ENCODE measurements around the gene PIR. TPM values are rescaled to one million over a fixed set of nuclear protein-coding genes. Genes with fewer than 3 reads are reported as not detected.
A peak's percentile ranks its signal among the peaks of the same experiment; 100 is the strongest.

Gene PIR
- total RNA-seq, 1 experiment from 2014 or later, result 29.7 TPM

- H3K23ac ChIP-seq (ENCODE audit: insufficient read length, low read depth, low read length), result no peak overlapping the region
- Mint-ChIP-seq H3K4me1 (peaks cover 18 to 39% of the 10 kb centered on the region in 2 experiments), H3K4me3 (no peak overlapping the region), H3K9me3 (no peaks in the 10 kb centered on the region), H3K36me3 (ENCODE audit: insufficient read depth in 1 of 3, low read depth in 3 of 3) (no peaks in the 10 kb centered on the region; a peak in 2 of 7 replicates), H3K27me3 (ENCODE audit: low read depth) (no peaks in the 10 kb centered on the region), H3K27ac (0 out of 7 replicates have a peak overlapping the region, but pooled peaks of 1 of the 3 experiments have one; percentile 53)
- H3K79me1 ChIP-seq (ENCODE audit: insufficient read depth, low read depth, low read length, poor library complexity, severe bottlenecking), result no peaks in the 10 kb centered on the region
- H3K4me2 ChIP-seq (ENCODE audit: insufficient read depth, insufficient read length, low read length), result no peak overlapping the region
- H2BK15ac ChIP-seq (ENCODE audit: low read depth, low read length), result no peak overlapping the region
- no peak overlapping the region for H2AK5ac ChIP-seq (ENCODE audit: insufficient read length, low read length)
- no peak overlapping the region for H2AFZ ChIP-seq (ENCODE audit: low read length)
- H3K27me3 ChIP-seq (ENCODE audit: insufficient read depth, low read length), result no peaks in the 10 kb centered on the region
- no peak overlapping the region for H3K27ac ChIP-seq (ENCODE audit: insufficient read length, low read depth, low read length)
- H2BK120ac ChIP-seq (ENCODE audit: low read depth, low read length, poor library complexity, severe bottlenecking), result no peak overlapping the region
- no peaks in the 10 kb centered on the region for H4K20me1 ChIP-seq (ENCODE audit: control insufficient read depth, insufficient read depth, insufficient read length)
- H3K79me2 ChIP-seq (ENCODE audit: insufficient read depth, low read length), result no peaks in the 10 kb centered on the region
- H3K9ac ChIP-seq (ENCODE audit: extremely low read depth, insufficient read length, low read length), result no peak overlapping the region
- H3K56ac ChIP-seq (ENCODE audit: insufficient read length, low read depth, low read length), result no peak overlapping the region
- no peak overlapping the region for H4K91ac ChIP-seq (ENCODE audit: insufficient read length, low read depth, low read length)
- no peak overlapping the region for H3K4ac ChIP-seq (ENCODE audit: low read depth, low read length)
- no peaks in the 10 kb centered on the region for H3K9me3 ChIP-seq (ENCODE audit: control insufficient read depth, low read depth, low read length)
- no peaks in the 10 kb centered on the region for H3K23me2 ChIP-seq (ENCODE audit: insufficient read length, low read depth, low read length, poor library complexity, severe bottlenecking)
- no peak overlapping the region for H3K14ac ChIP-seq (ENCODE audit: insufficient read depth, low read length)
- no peak overlapping the region for H3K18ac ChIP-seq (ENCODE audit: insufficient read length, low read depth, low read length)
- no peak overlapping the region for H2BK20ac ChIP-seq (ENCODE audit: low read depth, low read length, poor library complexity, severe bottlenecking)
- H2BK12ac ChIP-seq (ENCODE audit: insufficient read length, low read depth, low read length), result no peak overlapping the region
- no peak overlapping the region for H4K8ac ChIP-seq (replicated peaks; ENCODE audit: insufficient read length, low read depth, low read length)
- H2BK5ac ChIP-seq (ENCODE audit: insufficient read length, low read length), result no peak overlapping the region
- H3K4me1 ChIP-seq (ENCODE audit: insufficient read depth, low read length), result no peaks in the 10 kb centered on the region; the same call in 1 of the 2 replicates
- no CpG with 5 or more reads among the region's 9 CpGs for WGBS (ENCODE audit: extremely low coverage, insufficient read length, low lambda C conversion rate)
- no peak overlapping the region for H3T11ph ChIP-seq (ENCODE audit: low read length)
- H4K5ac ChIP-seq (ENCODE audit: insufficient read length, low read depth, low read length), result no peak overlapping the region
- peak; percentile 73 for DNase-seq
- peak; percentile 73 for TF ChIP-seq CTCF (conservative IDR thresholded peaks at IDR 0.05)
These were observed 27.1 kb downstream of the PIR start for GRCh38 chrX:15465896-15466651.

All from H9 (cell line).